GF-D8 (cell line): ENCODE data around the gene AATK.

Experiments used
- DNase-seq: peaks from one replicate; lab custom pipeline; 2025; lab: John Stamatoyannopoulos, UW

Gene AATK

GRCh38 chr17:81143200-81143527, 22.9 kb downstream of the AATK start:
- DNase-seq, result no peak

- DNase-seq, result peak; percentile 39
Measured at GRCh38 chr17:81142301-81143199, 23.5 kb downstream of the AATK start.

GRCh38 chr17:81140695-81141094, 25.3 kb downstream of the AATK start:
- no peak for DNase-seq

- no peak for DNase-seq
Measured at GRCh38 chr17:81140018-81140417, 26.0 kb downstream of the AATK start.

GRCh38 chr17:81139428-81139827, 26.6 kb downstream of the AATK start:
- no peak for DNase-seq

GRCh38 chr17:81138500-81138899, 27.5 kb downstream of the AATK start:
- no peak for DNase-seq

GRCh38 chr17:81138083-81138482, 27.9 kb downstream of the AATK start:
- DNase-seq, result no peak

- DNase-seq, result no peak
Measured at GRCh38 chr17:81137248-81137647, 28.8 kb downstream of the AATK start.

GRCh38 chr17:81136366-81136765, 29.7 kb downstream of the AATK start:
- no peak for DNase-seq

GRCh38 chr17:81135505-81136278, 30.3 kb downstream of the AATK start:
- no peak for DNase-seq

- DNase-seq, result no peak
Measured at GRCh38 chr17:81134064-81134781, 31.8 kb downstream of the AATK start.

GRCh38 chr17:81132770-81133723, 33.0 kb downstream of the AATK start:
- DNase-seq, result no peak

GRCh38 chr17:81132197-81132540, 33.9 kb downstream of the AATK start:
- DNase-seq, result no peak

- no peak for DNase-seq
Measured at GRCh38 chr17:81131486-81132196, 34.4 kb downstream of the AATK start.

- DNase-seq, result no peak
Measured at GRCh38 chr17:81130385-81131361, 35.3 kb downstream of the AATK start.

GRCh38 chr17:81129711-81130367, 36.2 kb downstream of the AATK start:
- no peak for DNase-seq

- no peak for DNase-seq
Measured at GRCh38 chr17:81129289-81129688, 36.7 kb downstream of the AATK start.

- DNase-seq, result no peak
Measured at GRCh38 chr17:81128774-81129173, 37.2 kb downstream of the AATK start.

- DNase-seq, result no peak
Measured at GRCh38 chr17:81128338-81128737, 37.7 kb downstream of the AATK start.
